Astrocyte of the cerebellum (primary cell): ENCODE data around the gene PIK3CD.

Source experiments
- DNase-seq: peaks from one replicate; pipeline ENCODE4 v3.0.0-alpha.2; 2011; ENCODE audit warnings: low read depth
- H3K4me3 ChIP-seq: 2 replicates; pipeline ENCODE4 v1.5.1; 2011; ENCODE audit warnings: mild to moderate bottlenecking, low read depth, low read length, moderate library complexity
- in situ Hi-C: cut with HindIII; loops from 2 replicates; pipeline ENCODE4 v1.10.0; 2017; ENCODE audit warnings: low sequenced_read_pairs
- TF ChIP-seq, protein P1 (sequence below): IDR thresholded peaks from 2 replicates; pipeline ENCODE4 v1.5.1; 2012; ENCODE audit warnings: low read length, low read depth, moderate library complexity, mild to moderate bottlenecking; ENCODE audit errors: missing control alignments

PIK3CD gene

DNA sequence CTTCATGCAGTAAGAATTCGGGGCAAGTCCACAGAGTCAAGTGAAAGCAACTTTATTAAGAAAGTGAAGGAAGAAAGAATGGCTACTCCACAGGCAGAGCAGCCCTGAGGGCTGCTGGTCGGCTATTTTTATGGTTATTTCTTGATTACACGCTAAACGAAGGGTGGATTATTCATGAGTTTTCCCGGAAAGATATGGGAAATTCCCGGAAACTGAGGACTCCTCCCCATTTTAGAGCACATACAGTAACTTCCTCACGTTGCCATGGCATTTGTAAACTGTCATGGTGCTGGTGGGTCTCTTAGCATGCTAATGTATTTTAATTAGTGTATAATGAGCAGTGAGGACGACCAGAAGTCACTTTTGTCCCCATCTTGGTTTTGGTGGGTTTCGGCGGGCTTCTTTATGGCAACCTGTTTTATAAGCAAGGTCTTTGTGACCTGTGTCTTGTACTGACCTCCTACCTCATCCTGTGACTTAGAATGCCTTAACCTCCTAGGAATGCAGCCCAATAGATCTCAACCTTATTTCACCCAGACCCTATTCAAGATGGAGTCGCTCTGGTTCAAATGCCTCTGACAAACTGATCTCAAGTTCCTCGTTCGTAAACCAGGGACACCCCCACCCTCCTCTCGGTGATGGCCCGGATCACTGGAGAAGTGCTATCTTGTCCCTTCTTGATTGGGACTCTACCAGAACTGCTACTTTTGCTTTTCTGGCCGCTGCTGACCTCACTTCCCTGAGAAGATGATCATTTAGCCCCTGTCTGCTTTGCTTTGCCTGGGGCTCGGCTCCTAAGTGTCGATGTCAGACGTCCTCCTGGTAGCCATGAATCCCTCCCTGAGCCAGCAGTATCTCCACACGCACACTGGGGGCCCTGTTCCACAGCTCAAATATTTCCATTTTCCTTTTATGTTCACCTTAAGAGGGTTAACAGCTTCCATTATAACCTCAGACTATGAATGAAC lies 123.5 kb downstream of the PIK3CD start:
- no peak for DNase-seq
- TF ChIP-seq, protein P1, sequence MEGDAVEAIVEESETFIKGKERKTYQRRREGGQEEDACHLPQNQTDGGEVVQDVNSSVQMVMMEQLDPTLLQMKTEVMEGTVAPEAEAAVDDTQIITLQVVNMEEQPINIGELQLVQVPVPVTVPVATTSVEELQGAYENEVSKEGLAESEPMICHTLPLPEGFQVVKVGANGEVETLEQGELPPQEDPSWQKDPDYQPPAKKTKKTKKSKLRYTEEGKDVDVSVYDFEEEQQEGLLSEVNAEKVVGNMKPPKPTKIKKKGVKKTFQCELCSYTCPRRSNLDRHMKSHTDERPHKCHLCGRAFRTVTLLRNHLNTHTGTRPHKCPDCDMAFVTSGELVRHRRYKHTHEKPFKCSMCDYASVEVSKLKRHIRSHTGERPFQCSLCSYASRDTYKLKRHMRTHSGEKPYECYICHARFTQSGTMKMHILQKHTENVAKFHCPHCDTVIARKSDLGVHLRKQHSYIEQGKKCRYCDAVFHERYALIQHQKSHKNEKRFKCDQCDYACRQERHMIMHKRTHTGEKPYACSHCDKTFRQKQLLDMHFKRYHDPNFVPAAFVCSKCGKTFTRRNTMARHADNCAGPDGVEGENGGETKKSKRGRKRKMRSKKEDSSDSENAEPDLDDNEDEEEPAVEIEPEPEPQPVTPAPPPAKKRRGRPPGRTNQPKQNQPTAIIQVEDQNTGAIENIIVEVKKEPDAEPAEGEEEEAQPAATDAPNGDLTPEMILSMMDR, result no peak
- in situ Hi-C loops, result no loop called here
- no peak overlapping the region for H3K4me3 ChIP-seq

DNA sequence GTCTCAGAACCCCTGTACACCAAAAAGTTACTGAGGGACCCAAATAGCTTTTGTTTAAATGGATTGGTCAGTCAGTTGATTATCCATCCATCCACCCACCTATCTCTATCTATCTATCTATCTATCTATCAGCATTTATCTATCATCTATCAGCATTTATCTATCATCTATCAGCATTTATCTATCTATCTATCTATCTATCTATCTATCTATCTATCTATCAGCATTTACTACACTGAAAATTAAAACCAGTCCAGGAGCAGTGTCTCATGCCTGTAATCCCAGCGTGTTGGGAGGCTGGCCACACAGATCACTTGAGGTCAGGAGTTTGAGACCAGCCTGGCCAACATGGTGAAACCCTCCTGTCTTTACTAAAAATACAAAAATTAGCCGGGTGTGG lies 125.2 kb downstream of the PIK3CD start:
- no peak overlapping the region for H3K4me3 ChIP-seq
- TF ChIP-seq, protein P1, result no peak
- no peak for DNase-seq
- in situ Hi-C loops, result no loop called here
